H9 (cell line): ENCODE measurements around the gene PTH2R. TPM values are rescaled to one million over a fixed set of nuclear protein-coding genes. Genes with fewer than 3 reads are reported as not detected.

Source experiments
- DNase-seq: peaks from one replicate; pipeline ENCODE4 v3.0.0-alpha.2; 2017
- H2AFZ ChIP-seq: one replicate; pipeline ENCODE4 v1.6.1; 2013; ENCODE audit warnings: mild to moderate bottlenecking, low read length, control low read depth, moderate library complexity
- H2AK5ac ChIP-seq: 2 replicates; pipeline ENCODE4 v1.6.1; 2013; ENCODE audit warnings: low read length, control low read depth, mixed read lengths; ENCODE audit not compliant: insufficient read length
- H2BK120ac ChIP-seq: one replicate; pipeline ENCODE4 v1.6.1; 2013; ENCODE audit warnings: low read depth, mild to moderate bottlenecking, low read length, control low read depth, inconsistent platforms; ENCODE audit not compliant: poor library complexity, severe bottlenecking
- H2BK12ac ChIP-seq: 2 replicates; pipeline ENCODE4 v1.6.1; 2013; ENCODE audit warnings: low read length, control low read depth, mixed read lengths, low read depth; ENCODE audit not compliant: insufficient read length
- H2BK15ac ChIP-seq: 2 replicates; pipeline ENCODE4 v1.6.1; 2013; ENCODE audit warnings: low read depth, low read length, control low read depth
- H2BK20ac ChIP-seq: one replicate; pipeline ENCODE4 v1.6.1; 2013; ENCODE audit warnings: low read depth, mild to moderate bottlenecking, low read length, control low read depth, inconsistent platforms; ENCODE audit not compliant: poor library complexity, severe bottlenecking
- H2BK5ac ChIP-seq: 2 replicates; pipeline ENCODE4 v1.6.1; 2013; ENCODE audit warnings: low read length, control low read depth, mixed read lengths; ENCODE audit not compliant: insufficient read length
- H3K14ac ChIP-seq: 2 replicates; pipeline ENCODE4 v1.6.1; 2013; ENCODE audit warnings: low read length, control low read depth; ENCODE audit not compliant: insufficient read depth
- H3K18ac ChIP-seq: 2 replicates; pipeline ENCODE4 v1.6.1; 2013; ENCODE audit warnings: low read depth, mild to moderate bottlenecking, mixed read lengths, low read length, control low read depth; ENCODE audit not compliant: insufficient read length
- H3K23ac ChIP-seq: 2 replicates; pipeline ENCODE4 v1.6.1; 2013; ENCODE audit warnings: low read length, control low read depth, mixed read lengths, low read depth; ENCODE audit not compliant: insufficient read length
- H3K23me2 ChIP-seq: 2 replicates; pipeline ENCODE4 v1.6.1; 2013; ENCODE audit warnings: low read depth, mild to moderate bottlenecking, mixed read lengths, low read length, control low read depth; ENCODE audit not compliant: insufficient read length, poor library complexity, severe bottlenecking
- H3K27ac ChIP-seq: 2 replicates; pipeline ENCODE4 v1.5.1; 2013; ENCODE audit warnings: low read length, control low read depth, mixed read lengths, low read depth; ENCODE audit not compliant: insufficient read length
- H3K27me3 ChIP-seq: 2 replicates; pipeline ENCODE4 v1.6.1; 2013; ENCODE audit warnings: low read length, control low read depth, inconsistent platforms; ENCODE audit not compliant: insufficient read depth
- H3K4ac ChIP-seq: 2 replicates; pipeline ENCODE4 v1.6.1; 2013; ENCODE audit warnings: low read depth, mild to moderate bottlenecking, control low read depth, inconsistent platforms, low read length, moderate library complexity
- H3K4me1 ChIP-seq: 2 replicates; pipeline ENCODE4 v1.6.1; 2013; ENCODE audit warnings: low read length, control low read depth, inconsistent platforms; ENCODE audit not compliant: insufficient read depth
- H3K4me2 ChIP-seq: 2 replicates; pipeline ENCODE4 v1.6.1; 2013; ENCODE audit warnings: low read length, control low read depth, mixed read lengths; ENCODE audit not compliant: insufficient read length, insufficient read depth
- H3K56ac ChIP-seq: 2 replicates; pipeline ENCODE4 v1.6.1; 2013; ENCODE audit warnings: low read depth, mild to moderate bottlenecking, mixed read lengths, low read length, control low read depth; ENCODE audit not compliant: insufficient read length
- H3K79me1 ChIP-seq: 2 replicates; pipeline ENCODE4 v1.6.1; 2013; ENCODE audit warnings: low read depth, mild to moderate bottlenecking, moderate library complexity, low read length, control low read depth, inconsistent platforms; ENCODE audit not compliant: insufficient read depth, poor library complexity, severe bottlenecking
- H3K79me2 ChIP-seq: 2 replicates; pipeline ENCODE4 v1.6.1; 2013; ENCODE audit warnings: low read length, control low read depth, inconsistent platforms; ENCODE audit not compliant: insufficient read depth
- H3K9ac ChIP-seq: 2 replicates; pipeline ENCODE4 v1.6.1; 2013; ENCODE audit warnings: low read length, control low read depth, mixed read lengths; ENCODE audit not compliant: insufficient read length; ENCODE audit errors: extremely low read depth
- H3K9me3 ChIP-seq: one replicate; pipeline ENCODE4 v1.6.1; 2013; ENCODE audit warnings: low read depth, low read length, inconsistent platforms; ENCODE audit not compliant: control insufficient read depth
- H3T11ph ChIP-seq: one replicate; pipeline ENCODE4 v1.6.1; 2013; ENCODE audit warnings: mild to moderate bottlenecking, low read length, control low read depth, inconsistent platforms
- H4K20me1 ChIP-seq: one replicate; pipeline ENCODE4 v1.6.1; 2013; ENCODE audit not compliant: control insufficient read depth, insufficient read length, insufficient read depth
- H4K5ac ChIP-seq: 2 replicates; pipeline ENCODE4 v1.6.1; 2013; ENCODE audit warnings: low read depth, mild to moderate bottlenecking, mixed read lengths, low read length, control low read depth; ENCODE audit not compliant: insufficient read length
- H4K8ac ChIP-seq: replicated peaks from 2 replicates; pipeline ENCODE4 v1.6.1; 2013; ENCODE audit warnings: low read length, control low read depth, mixed read lengths, low read depth; ENCODE audit not compliant: insufficient read length
- H4K91ac ChIP-seq: 2 replicates; pipeline ENCODE4 v1.6.1; 2013; ENCODE audit warnings: low read depth, mild to moderate bottlenecking, moderate library complexity, mixed read lengths, low read length, control low read depth; ENCODE audit not compliant: insufficient read length
- H3K27ac Mint-ChIP-seq, 3 experiments: 2 replicates in 2 of 3; 3 replicates in 1 of 3; pipeline ENCODE4 v1.8.0; 2020 to 2021; ENCODE audit warnings: mixed read lengths in 3 of 3, mild to moderate bottlenecking in 1 of 3, moderate library complexity in 1 of 3
- H3K27me3 Mint-ChIP-seq: 2 replicates; pipeline ENCODE4 v1.8.0; 2021; ENCODE audit warnings: low read depth, mild to moderate bottlenecking, moderate library complexity, mixed read lengths
- H3K36me3 Mint-ChIP-seq, 3 experiments: 2 replicates in 2 of 3; 3 replicates in 1 of 3; pipeline ENCODE4 v1.8.0; 2020 to 2021; ENCODE audit warnings: low read depth in 3 of 3, mixed read lengths in 3 of 3; ENCODE audit not compliant: insufficient read depth in 1 of 3
- H3K4me1 Mint-ChIP-seq, 2 experiments: 2 replicates each; pipeline ENCODE4 v1.8.0; 2020; ENCODE audit warnings: mixed read lengths in 2 of 2
- H3K4me3 Mint-ChIP-seq, 2 experiments: 2 replicates in 1 of 2; 3 replicates in 1 of 2; pipeline ENCODE4 v1.8.0; 2020 to 2021; ENCODE audit warnings: mild to moderate bottlenecking in 2 of 2, mixed read lengths in 2 of 2, moderate library complexity in 1 of 2
- H3K9me3 Mint-ChIP-seq, 2 experiments: 2 replicates in 1 of 2; 3 replicates in 1 of 2; pipeline ENCODE4 v1.8.0; 2020; ENCODE audit warnings: mild to moderate bottlenecking in 2 of 2, mixed read lengths in 2 of 2, moderate library complexity in 1 of 2
- CTCF ChIP-seq: fragments of 200-600 bp; sonication (generic); conservative IDR thresholded peaks from 3 replicates; pipeline ENCODE4 v1.8.0; 2021; ENCODE audit warnings: antibody characterized with exemption, mild to moderate bottlenecking
- WGBS: extraction: QIAGEN DNeasy Blood & Tissue Kit; methylation state at CpG from one replicate; pipeline ENCODE4 v1.1.7; 2013; ENCODE audit warnings: missing lambda C conversion rate, low lambda C conversion rate, mixed read lengths; ENCODE audit not compliant: insufficient read length; ENCODE audit errors: extremely low coverage; 5-methylcytosine and 5-hydroxymethylcytosine counted together
- total RNA-seq: library from RNA; stranded (reverse); gene quantifications from 2 replicates; pipeline ENCODE4 v1.2.1, GENCODE V29; 2021

The PTH2R gene
- total RNA-seq, 1 experiment from 2014 or later = 0.20 TPM

- H3K9me3 Mint-ChIP-seq = no peaks in the 10 kb centered on the region
- Histone ChIP-seq H4K91ac (no peak overlapping the region), H2BK5ac (no peak overlapping the region), H3K18ac (no peak overlapping the region), H3K4me2 (no peak overlapping the region), H3K23ac (no peak overlapping the region), H3K4ac (no peak overlapping the region), H2BK12ac (no peak overlapping the region), H3K79me1 (no peaks in the 10 kb centered on the region), H3K56ac (no peak overlapping the region), H3K27me3 (no peaks in the 10 kb centered on the region), H4K20me1 (no peaks in the 10 kb centered on the region), H2BK15ac (no peak overlapping the region), H3T11ph (no peak overlapping the region), H3K4me1 (no peaks in the 10 kb centered on the region), H2AFZ (no peak overlapping the region), H2AK5ac (no peak overlapping the region), H4K8ac (no peak overlapping the region), H3K23me2 (no peaks in the 10 kb centered on the region), H2BK20ac (no peak overlapping the region), H3K9me3 (no peaks in the 10 kb centered on the region), H2BK120ac (no peak overlapping the region), H3K9ac (no peak overlapping the region), H3K27ac (no peak overlapping the region), H3K79me2 (no peaks in the 10 kb centered on the region), H3K14ac (no peak overlapping the region), H4K5ac (no peak overlapping the region)
- WGBS = no CpG with 5 or more reads among the region's 7 CpGs
- no peak overlapping the region for H3K27ac Mint-ChIP-seq
- no peak for TF ChIP-seq CTCF
- H3K4me1 Mint-ChIP-seq = peaks cover 15 to 16% of the 10 kb centered on the region in 2 experiments
- H3K4me3 Mint-ChIP-seq = no peak overlapping the region
- peak; percentile 68 for DNase-seq
- H3K36me3 Mint-ChIP-seq = peaks cover 0 to 2% (median 0%) of the 10 kb centered on the region in 3 experiments; a peak in 1 of 7 replicates
- H3K27me3 Mint-ChIP-seq = peaks cover 2% of the 10 kb centered on the region
Observed at GRCh38 chr2:208501206-208501605, 94.6 kb downstream of the PTH2R start.
